SK-N-MC (cell line): ENCODE results near the gene MEIOB.

Experiments used
- EZH2 ChIP-seq: fragments of 200-600 bp; sonication (generic); IDR thresholded peaks from one replicate; pipeline ENCODE4 v1.6.1; 2017; ENCODE audit warnings: antibody characterized with exemption
- FOXP2 ChIP-seq: optimal IDR thresholded peaks from 2 replicates; pipeline ENCODE3; 2011; ENCODE audit warnings: mild to moderate bottlenecking, moderate library complexity; ENCODE audit not compliant: insufficient read depth; ENCODE audit errors: extremely low read length, control extremely low read depth
- POLR2AphosphoS5 ChIP-seq: IDR thresholded peaks from 2 replicates; pipeline ENCODE4 v1.6.1; 2012; ENCODE audit warnings: mild to moderate bottlenecking, low read depth, low read length, borderline replicate concordance

- TF ChIP-seq EZH2, result no peak
- no peak for TF ChIP-seq POLR2AphosphoS5
- no peak for TF ChIP-seq FOXP2
These were observed 45.9 kb downstream of the MEIOB start for GRCh38 chr16:1825864-1826690.
